HepG2 (cell line): ENCODE results near the gene FBXL12. TPM values are rescaled to one million over a fixed set of nuclear protein-coding genes. Genes with fewer than 3 reads are reported as not detected.

Experiments used
- ATAC-seq: fragments of 200-7000 bp; cut with Tn5 transposase; 3 replicates; pipeline ENCODE4 v1.9.1; 2020; ENCODE audit warnings: mild to moderate bottlenecking, moderate library complexity
- BruUV-seq: library from RNA; stranded (reverse); fragments of 400-500 nt; replicated peaks from 2 replicates; lab custom pipeline; 2021; lab: Mats Ljungman, UMichigan
- CTCF ChIA-PET: fragments of 300-600 bp; formaldehyde crosslinking; extraction: SDS; loops from one replicate; lab custom pipeline; 2021; ENCODE audit warnings: low total read pairs, inconsistent platforms, low intra/inter-chr PET ratio; lab: Yijun Ruan, JAX
- POLR2A ChIA-PET: fragments of 350-600 bp; sonication (Branson Sonifier 250); formaldehyde crosslinking; loops from one replicate; lab custom pipeline; 2020; ENCODE audit warnings: antibody characterized with exemption, inconsistent platforms; lab: Yijun Ruan, JAX
- DNase-seq: peaks from one replicate; pipeline ENCODE4 v3.0.0-alpha.2; 2015; ENCODE audit warnings: low spot score
- FAIRE-seq: peaks from 3 replicates; lab custom pipeline; 2011; peaks lifted over from hg19 to GRCh38; lab: Jason Lieb, UNC
- H2AFZ ChIP-seq: one replicate; pipeline ENCODE4 v1.6.1; 2011; ENCODE audit warnings: low read length, inconsistent platforms
- H3K27ac ChIP-seq: fragments of 300-600 bp; 3 replicates; pipeline ENCODE4 v1.8.0; 2011; ENCODE audit warnings: mixed run types, mild to moderate bottlenecking, mixed read lengths, low read length, inconsistent platforms; ENCODE audit not compliant: insufficient read depth; ENCODE audit errors: extremely low read length
- H3K27me3 ChIP-seq, 2 experiments: fragments of 200-600 bp in 1 of 2; 2 replicates in 1 of 2; 3 replicates in 1 of 2; pipeline versions ENCODE4 v1.6.0 to v1.8.0; 2011; ENCODE audit warnings: low read length in 2 of 2, mild to moderate bottlenecking in 2 of 2, moderate library complexity in 2 of 2, inconsistent platforms in 1 of 2; ENCODE audit not compliant: insufficient read depth in 2 of 2, control insufficient read depth in 1 of 2
- H3K36me3 ChIP-seq, 2 experiments: fragments of 200-600 bp in 1 of 2; replicated peaks in 1 of 2; 2 replicates in 1 of 2; 3 replicates in 1 of 2; pipeline versions ENCODE4 v1.5.1 to v1.8.0; 2011; ENCODE audit warnings: low read length in 2 of 2, inconsistent platforms in 1 of 2; ENCODE audit not compliant: insufficient read depth in 2 of 2, control insufficient read depth in 1 of 2
- H3K4me1 ChIP-seq: 2 replicates; pipeline ENCODE4 v1.5.1; 2012; ENCODE audit warnings: low read length, inconsistent platforms; ENCODE audit not compliant: insufficient read depth
- H3K4me2 ChIP-seq: 2 replicates; pipeline ENCODE4 v1.6.0; 2011; ENCODE audit warnings: low read depth, low read length, inconsistent platforms
- H3K4me3 ChIP-seq, 3 experiments: fragments of 200-600 bp in 1 of 3; sonication (generic), shearing (Covaris generic) in 1 of 3; replicated peaks in 1 of 3; 2 replicates each; pipeline ENCODE4 v1.5.1; 2011 to 2016; ENCODE audit warnings: low read length in 3 of 3, inconsistent platforms in 2 of 3, low read depth in 2 of 3, mild to moderate bottlenecking in 2 of 3, control low read depth in 1 of 3, mixed read lengths in 1 of 3; ENCODE audit not compliant: insufficient read depth in 1 of 3
- H3K79me2 ChIP-seq: one replicate; pipeline ENCODE4 v1.6.1; 2011; ENCODE audit warnings: low read length, inconsistent platforms; ENCODE audit not compliant: insufficient read depth
- H3K9ac ChIP-seq: 2 replicates; pipeline ENCODE4 v1.6.0; 2011; ENCODE audit warnings: mild to moderate bottlenecking, low read depth, low read length, inconsistent platforms; ENCODE audit not compliant: insufficient read depth
- H3K9me3 ChIP-seq: 2 replicates; pipeline ENCODE4 v1.5.1; 2012; ENCODE audit warnings: mild to moderate bottlenecking, low read length
- H4K20me1 ChIP-seq: 2 replicates; pipeline ENCODE4 v1.6.0; 2011; ENCODE audit warnings: inconsistent platforms, mild to moderate bottlenecking, low read length, moderate library complexity; ENCODE audit not compliant: insufficient read depth
- ARNTL ChIP-seq: sonication (generic); formaldehyde crosslinking; IDR thresholded peaks from 2 replicates; pipeline ENCODE4 v1.4.0; 2020; ENCODE audit warnings: mild to moderate bottlenecking, missing genetic modification reagents
- FOXJ3 ChIP-seq: sonication (generic); formaldehyde crosslinking; IDR thresholded peaks from 2 replicates; pipeline ENCODE4 v1.4.0; 2020; ENCODE audit warnings: missing genetic modification reagents, mild to moderate bottlenecking, borderline replicate concordance
- HNRNPL ChIP-seq: fragments of 200-400 bp; formaldehyde crosslinking; IDR thresholded peaks from 2 replicates; pipeline ENCODE4 v1.6.1; 2017; ENCODE audit warnings: mild to moderate bottlenecking, low read depth, low read length
- HOXA3 ChIP-seq: sonication (generic); formaldehyde crosslinking; IDR thresholded peaks from 2 replicates; pipeline ENCODE4 v1.5.0; 2020; ENCODE audit warnings: missing genetic modification reagents
- ISL2 ChIP-seq: sonication (generic); formaldehyde crosslinking; IDR thresholded peaks from 2 replicates; pipeline ENCODE4 v1.5.0; 2020; ENCODE audit warnings: missing genetic modification reagents
- JUNB ChIP-seq: sonication (generic); formaldehyde crosslinking; IDR thresholded peaks from 2 replicates; pipeline ENCODE4 v1.8.0; 2022; ENCODE audit warnings: missing genetic modification reagents, mild to moderate bottlenecking, borderline replicate concordance
- NFYB ChIP-seq: sonication (generic); formaldehyde crosslinking; IDR thresholded peaks from 2 replicates; pipeline ENCODE4 v1.4.0; 2020; ENCODE audit warnings: missing genetic modification reagents
- PAX8 ChIP-seq: sonication (generic); formaldehyde crosslinking; IDR thresholded peaks from 2 replicates; pipeline ENCODE4 v1.8.0; 2022; ENCODE audit warnings: mild to moderate bottlenecking, missing genetic modification reagents, borderline replicate concordance
- SRSF4 ChIP-seq: fragments of 200-400 bp; formaldehyde crosslinking; IDR thresholded peaks from one replicate; pipeline ENCODE4 v1.6.1; 2018; ENCODE audit warnings: mild to moderate bottlenecking, low read depth, low read length, moderate library complexity; ENCODE audit not compliant: poor library complexity, severe bottlenecking
- ZNF263 ChIP-seq: sonication (generic); formaldehyde crosslinking; IDR thresholded peaks from 2 replicates; pipeline ENCODE4 v1.4.0; 2020; ENCODE audit warnings: missing genetic modification reagents
- ZNF331 ChIP-seq: sonication (generic); formaldehyde crosslinking; IDR thresholded peaks from 2 replicates; pipeline ENCODE4 v1.4.0; 2020; ENCODE audit warnings: missing genetic modification reagents
- ZNF484 ChIP-seq: sonication (generic); formaldehyde crosslinking; IDR thresholded peaks from 2 replicates; pipeline ENCODE4 v1.5.1; 2020; ENCODE audit warnings: mild to moderate bottlenecking, low read depth, missing genetic modification reagents, borderline replicate concordance
- WGBS: methylation state at CpG from one replicate; pipeline ENCODE4 v1.1.6; 2017; ENCODE audit warnings: low lambda C conversion rate; 5-methylcytosine and 5-hydroxymethylcytosine counted together
- in situ Hi-C: cut with HindIII; loops from 2 replicates; pipeline ENCODE4 v1.10.0; 2017; ENCODE audit warnings: low pct_unique_long_range_greater_than_20kb; ENCODE audit not compliant: extremely low pct_ligation_motif_present
- intact Hi-C: fragments of 100-400 bp; cut with micrococcal nuclease; formaldehyde crosslinking; loops from one replicate; pipeline ENCODE4 v1.10.0; 2022; ENCODE audit not compliant: unreplicated experiment
- polyA plus RNA-seq, 8 experiments: library from polyadenylated mRNA; depleted of rRNA in 3 of 8; stranded (reverse) in 7 of 8; unstranded in 1 of 8; fragments of >200 nt; fragmentation: Illumina TruSeq in 4 of 8; extraction: Trizol in 4 of 8; gene quantifications; 2 replicates each; pipeline versions ENCODE4 v1.2.1 to v1.2.3, GENCODE V29; 2011 to 2016; ENCODE audit warnings: low read depth in 4 of 8, missing spikeins in 1 of 8, mixed read lengths in 1 of 8; ENCODE audit not compliant: insufficient read depth in 1 of 8
- total RNA-seq, 5 experiments: library from RNA; depleted of rRNA; stranded (reverse); fragments of >200 nt; fragmentation: Illumina TruSeq; extraction: Trizol; gene quantifications; 2 replicates each; pipeline ENCODE4 v1.2.3, GENCODE V29; 2016; ENCODE audit warnings: low read depth in 1 of 5
- TF ChIP-seq, protein P1 (sequence below): sonication (generic); formaldehyde crosslinking; IDR thresholded peaks from 2 replicates; pipeline ENCODE4 v1.4.0; 2020; ENCODE audit warnings: missing genetic modification reagents
- TF ChIP-seq, protein P2 (sequence below): sonication (generic); formaldehyde crosslinking; IDR thresholded peaks from 2 replicates; pipeline ENCODE4 v1.4.0; 2020; ENCODE audit warnings: missing genetic modification reagents, borderline replicate concordance

FBXL12 gene
- total and polyA plus RNA-seq, 2 of the 13 experiments (the other 11 are each of a cell fraction or from before 2014, with no cell fraction given), result 20.4 to 23.1 TPM

DNA sequence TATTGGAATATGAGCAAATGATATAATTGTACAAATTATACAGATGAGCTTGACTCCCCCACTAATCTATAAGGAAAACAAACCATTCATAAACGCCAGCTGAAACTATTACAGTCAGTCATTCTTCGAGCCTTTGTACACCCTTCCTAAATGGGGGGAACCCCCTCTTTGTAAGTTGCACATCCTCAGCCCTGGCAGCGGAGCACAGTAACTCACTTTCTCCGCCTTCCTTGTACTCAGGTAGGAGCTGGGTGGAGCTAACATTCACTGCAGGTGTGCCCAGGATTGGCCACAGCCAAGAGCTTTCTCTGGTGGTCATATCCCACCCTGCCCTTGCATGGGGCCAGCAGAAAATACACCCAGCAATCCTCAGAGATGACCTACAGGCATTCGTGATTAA lies 44.9 kb upstream of the FBXL12 start:
- no peak overlapping the region for H3K9ac ChIP-seq
- H3K4me2 ChIP-seq, result no peak overlapping the region
- no peaks in the 10 kb centered on the region for H3K4me1 ChIP-seq
- intact Hi-C loops (no loop called here), in situ Hi-C loops (no loop called here)
- no TSS peak for BruUV-seq
- ChIA-PET POLR2A (no interaction called here), CTCF (no interaction called here)
- no peak for DNase-seq
- no peak overlapping the region for H3K4me3 ChIP-seq
- peaks cover 4 to 26% of the 10 kb centered on the region in 2 experiments; a peak in 4 of 5 replicates for H3K27me3 ChIP-seq
- WGBS, result 35% methylated on average over 5 of the region's 5 CpGs
- TF ChIP-seq JUNB, result no peak
- TF ChIP-seq NFYB (CRISPR knock-in tag), result no peak
- no peak for TF ChIP-seq HOXA3 (CRISPR knock-in tag)
- no peak for TF ChIP-seq ZNF263 (CRISPR knock-in tag)
- TF ChIP-seq FOXJ3 (CRISPR knock-in tag), result no peak
- TF ChIP-seq, protein P1, sequence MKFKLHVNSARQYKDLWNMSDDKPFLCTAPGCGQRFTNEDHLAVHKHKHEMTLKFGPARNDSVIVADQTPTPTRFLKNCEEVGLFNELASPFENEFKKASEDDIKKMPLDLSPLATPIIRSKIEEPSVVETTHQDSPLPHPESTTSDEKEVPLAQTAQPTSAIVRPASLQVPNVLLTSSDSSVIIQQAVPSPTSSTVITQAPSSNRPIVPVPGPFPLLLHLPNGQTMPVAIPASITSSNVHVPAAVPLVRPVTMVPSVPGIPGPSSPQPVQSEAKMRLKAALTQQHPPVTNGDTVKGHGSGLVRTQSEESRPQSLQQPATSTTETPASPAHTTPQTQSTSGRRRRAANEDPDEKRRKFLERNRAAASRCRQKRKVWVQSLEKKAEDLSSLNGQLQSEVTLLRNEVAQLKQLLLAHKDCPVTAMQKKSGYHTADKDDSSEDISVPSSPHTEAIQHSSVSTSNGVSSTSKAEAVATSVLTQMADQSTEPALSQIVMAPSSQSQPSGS (CRISPR knock-in tag), result no peak
- TF ChIP-seq SRSF4, result no peak
- TF ChIP-seq, protein P2, sequence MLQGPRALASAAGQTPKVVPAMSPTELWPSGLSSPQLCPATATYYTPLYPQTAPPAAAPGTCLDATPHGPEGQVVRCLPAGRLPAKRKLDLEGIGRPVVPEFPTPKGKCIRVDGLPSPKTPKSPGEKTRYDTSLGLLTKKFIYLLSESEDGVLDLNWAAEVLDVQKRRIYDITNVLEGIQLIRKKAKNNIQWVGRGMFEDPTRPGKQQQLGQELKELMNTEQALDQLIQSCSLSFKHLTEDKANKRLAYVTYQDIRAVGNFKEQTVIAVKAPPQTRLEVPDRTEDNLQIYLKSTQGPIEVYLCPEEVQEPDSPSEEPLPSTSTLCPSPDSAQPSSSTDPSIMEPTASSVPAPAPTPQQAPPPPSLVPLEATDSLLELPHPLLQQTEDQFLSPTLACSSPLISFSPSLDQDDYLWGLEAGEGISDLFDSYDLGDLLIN, result no peak
- no peak for TF ChIP-seq HNRNPL
- TF ChIP-seq ISL2 (CRISPR knock-in tag), result no peak
- TF ChIP-seq ZNF331 (CRISPR knock-in tag), result no peak
- no peak for TF ChIP-seq ZNF484 (CRISPR knock-in tag)
- no peak for TF ChIP-seq ARNTL (CRISPR knock-in tag)
- TF ChIP-seq PAX8, result no peak
- no peaks in the 10 kb centered on the region for H3K36me3 ChIP-seq
- no peak for ATAC-seq
- no peak overlapping the region for H3K27ac ChIP-seq
- FAIRE-seq, result no peak
- H4K20me1 ChIP-seq, result no peaks in the 10 kb centered on the region
- no peaks in the 10 kb centered on the region for H3K9me3 ChIP-seq
- H2AFZ ChIP-seq, result no peak overlapping the region
- no peaks in the 10 kb centered on the region for H3K79me2 ChIP-seq
